Activated CD4-positive, alpha-beta T cell treated with anti-CD3 and anti-CD28 coated beads, Interleukin-2, Interleukin-6, amounts not matched to agents 100 ng/mL and 50 ng/mL, durations not matched to agents 16 hours and 8 hours (primary cell): ENCODE measurements around the gene ESPN.
A peak's percentile ranks its signal among the peaks of the same experiment; 100 is the strongest.
"Not testable (repeated sequence)": the region's sequence is repeated elsewhere in the genome, so short reads cannot be mapped to it uniquely, and the experiment has no call there.

Experiments used
- DNase-seq: peaks from one replicate; pipeline ENCODE4 v3.0.0-alpha.2; 2020

The ESPN gene

DNA sequence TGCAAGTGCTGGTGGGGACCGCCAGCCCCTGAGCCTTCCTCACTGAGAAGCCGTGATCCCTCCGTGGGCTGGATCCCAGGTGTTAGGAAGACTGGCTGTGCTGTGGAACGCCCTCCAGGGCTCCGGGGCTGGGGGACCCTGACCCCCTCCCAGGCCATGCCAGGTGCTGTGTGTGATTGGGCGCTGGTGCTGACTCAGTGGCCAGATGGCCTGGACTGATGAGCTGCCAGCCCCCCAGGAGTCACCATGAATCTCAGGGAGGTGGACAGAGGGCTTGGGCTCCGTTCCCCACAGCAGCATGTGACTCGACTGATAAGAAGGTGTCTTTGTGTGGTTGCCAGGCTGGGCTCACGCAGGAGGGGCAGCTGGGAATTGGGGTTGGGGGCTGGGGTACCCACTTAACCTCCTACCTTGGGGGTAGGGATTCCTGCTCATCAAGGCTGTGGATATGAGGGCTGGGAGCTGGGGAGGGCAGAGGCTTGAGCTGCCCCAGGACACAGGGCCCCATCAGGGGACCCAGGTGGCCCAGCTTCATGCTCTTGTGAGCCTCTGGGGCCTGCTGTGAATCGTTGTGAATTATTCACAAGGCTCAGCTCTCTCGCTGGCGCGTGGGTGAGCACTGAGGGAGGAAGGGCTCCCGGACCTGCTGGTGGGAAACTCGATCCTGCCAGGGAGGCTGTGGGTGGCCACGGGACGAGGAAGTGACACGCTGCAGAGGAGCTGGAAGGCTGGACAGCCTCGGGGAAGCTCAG, 5.3 kb downstream of the ESPN start:
- not testable (repeated sequence) for DNase-seq

DNA sequence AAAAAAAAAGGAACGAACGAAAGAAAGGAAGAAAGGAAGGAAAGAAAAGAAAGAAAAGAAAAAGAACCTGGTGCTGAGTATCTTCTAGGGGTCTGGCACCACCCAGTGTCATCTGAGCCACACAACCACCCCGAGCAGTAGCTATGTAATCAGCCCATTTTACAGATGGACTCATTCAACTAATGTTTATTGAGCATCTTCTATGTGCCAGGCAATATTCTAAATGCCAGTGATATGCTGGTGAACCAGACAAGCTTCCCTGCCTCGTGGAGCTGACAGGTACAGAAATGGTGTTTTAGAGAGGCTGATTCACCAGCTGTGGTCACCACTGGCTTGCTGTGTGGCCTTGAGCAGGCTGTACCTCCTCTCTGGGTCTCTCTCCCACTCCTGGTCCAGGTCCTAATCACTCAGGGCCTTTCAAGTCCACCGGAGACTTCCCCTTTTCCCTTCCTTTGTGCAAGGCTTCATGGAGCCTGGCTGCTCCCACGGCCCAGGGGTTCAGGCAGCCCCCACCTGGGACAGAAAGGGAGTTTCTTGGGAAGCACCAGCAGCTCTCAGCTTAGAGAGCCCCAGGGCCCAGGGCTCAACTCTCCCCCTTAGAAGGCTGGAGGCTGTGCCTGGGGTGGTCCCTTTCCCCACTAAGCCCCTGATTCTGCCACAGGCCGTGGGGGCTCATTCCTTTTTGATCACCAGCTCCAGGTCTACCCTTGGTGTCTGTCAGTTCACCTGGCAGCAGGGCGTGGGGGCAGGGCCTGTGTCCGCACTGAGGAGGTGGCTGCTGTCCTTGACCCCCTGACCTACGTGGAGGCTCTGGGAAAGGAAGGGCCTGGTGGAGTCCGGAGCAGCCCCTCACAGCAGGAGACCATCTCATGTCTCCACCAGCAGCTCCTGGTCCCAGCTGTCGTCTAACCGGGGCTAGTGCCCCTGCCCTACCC, 7.3 kb downstream of the ESPN start:
- DNase-seq, result not testable (repeated sequence)

DNA sequence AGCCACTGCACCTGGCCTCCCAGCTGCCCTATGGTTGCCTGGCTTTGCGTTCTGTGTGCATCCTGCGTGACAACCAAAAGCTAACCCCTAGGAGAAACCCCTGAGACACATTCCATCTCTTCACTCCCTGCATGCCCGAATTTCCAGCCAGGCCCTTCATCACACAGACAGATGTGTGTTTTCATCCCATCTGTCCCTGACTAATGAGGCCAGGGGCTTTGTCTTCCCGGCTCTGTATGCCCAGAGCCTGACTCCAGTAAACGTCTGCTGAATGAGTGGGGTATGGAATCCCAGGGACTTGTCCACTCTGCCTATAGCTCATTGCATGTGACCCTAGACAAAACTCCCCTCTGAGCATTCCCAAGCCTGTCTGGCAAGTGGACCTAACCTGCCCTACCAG, 9.6 kb downstream of the ESPN start:
- DNase-seq, result no peak

DNA sequence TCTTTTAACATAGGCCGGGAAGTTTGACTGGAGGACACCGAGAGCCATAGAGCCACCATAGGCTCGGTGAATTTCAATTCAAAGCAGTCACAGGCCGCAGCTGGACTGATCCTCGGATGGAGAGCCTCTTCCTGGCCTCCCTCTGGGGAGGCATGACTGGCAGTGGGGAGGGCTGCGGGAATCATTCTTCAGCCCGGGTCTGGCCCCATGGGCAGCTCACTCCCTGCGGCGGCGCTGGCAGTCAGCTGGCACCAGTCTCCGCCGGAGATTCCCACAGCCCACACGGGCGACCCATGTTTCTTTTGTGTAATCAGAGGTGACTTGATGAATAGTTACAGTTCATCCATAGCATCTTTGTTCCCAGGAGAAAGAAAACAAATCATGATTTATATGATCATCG, 10.6 kb downstream of the ESPN start:
- DNase-seq, result no peak

DNA sequence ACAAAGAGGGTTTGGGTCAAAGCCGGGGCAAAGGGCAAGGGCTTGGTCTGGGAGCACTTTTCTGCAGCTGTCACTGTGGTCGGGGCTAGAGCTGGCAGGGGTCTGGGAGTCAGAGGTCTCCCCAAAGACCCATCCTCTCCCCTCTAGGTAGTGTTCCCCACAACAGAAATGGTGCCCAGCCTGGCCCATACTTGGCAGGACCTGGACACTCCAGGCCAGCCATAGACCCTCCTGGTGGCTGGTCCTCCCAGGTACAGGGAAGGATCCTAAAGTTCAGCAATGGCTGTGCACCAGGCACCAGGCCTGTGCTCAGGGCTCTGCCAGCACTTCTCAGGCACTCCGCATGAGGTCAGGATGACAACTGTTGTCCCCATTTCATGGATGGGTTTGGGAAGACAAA, 11.0 kb downstream of the ESPN start:
- DNase-seq, result no peak

DNA sequence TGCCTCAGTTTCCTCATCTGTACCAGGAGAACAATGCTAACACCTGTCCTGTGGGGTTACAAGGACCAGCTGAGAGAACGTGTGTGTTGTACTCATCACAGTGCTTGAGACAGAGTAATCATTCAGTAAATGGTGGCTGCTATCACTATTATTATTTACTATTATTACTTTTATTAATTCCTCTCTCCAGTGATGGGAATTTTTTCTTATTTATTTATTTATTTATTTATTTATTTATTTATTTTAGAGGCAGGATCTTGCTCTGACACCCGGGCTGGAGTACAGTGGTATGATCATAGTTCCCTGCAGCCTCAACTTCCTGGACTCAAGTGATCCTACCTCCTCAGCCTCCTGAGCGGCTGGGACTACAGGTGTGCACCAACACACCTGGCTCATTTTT, 11.7 kb downstream of the ESPN start:
- not testable (repeated sequence) for DNase-seq

DNA sequence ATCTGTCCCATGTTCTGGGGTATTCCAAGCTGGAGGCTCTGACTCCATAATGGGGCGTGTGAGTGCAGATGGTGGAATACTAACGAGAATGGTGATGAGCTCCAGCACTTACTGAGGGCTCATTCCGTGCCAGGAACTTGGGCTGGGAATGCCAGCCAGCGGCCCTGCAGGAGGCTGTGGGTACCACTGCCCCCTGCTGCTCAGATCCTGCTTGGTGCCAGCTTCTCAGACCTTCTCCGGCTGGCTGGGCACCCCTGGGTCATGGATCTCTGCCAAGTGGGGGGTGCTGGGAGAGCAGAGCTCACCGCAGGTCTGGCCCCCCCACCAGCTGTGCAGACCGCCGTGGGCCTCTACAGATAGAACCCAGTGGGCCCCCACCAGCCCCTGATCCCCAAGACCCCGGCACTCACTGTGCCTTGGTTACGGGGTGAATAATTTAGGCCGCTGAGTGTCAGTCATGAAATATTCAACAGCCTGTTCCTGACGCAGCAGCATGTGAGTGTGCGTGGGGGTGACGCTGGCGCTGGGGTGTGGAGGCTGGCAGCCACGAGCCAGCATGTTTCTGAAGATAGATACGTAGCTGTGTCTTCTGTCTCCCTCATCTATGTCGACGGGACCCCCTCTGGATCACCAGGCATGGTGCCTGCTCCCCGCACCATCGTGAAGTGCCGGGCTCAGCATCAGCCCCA, 12.6 kb downstream of the ESPN start:
- not testable (repeated sequence) for DNase-seq

DNA sequence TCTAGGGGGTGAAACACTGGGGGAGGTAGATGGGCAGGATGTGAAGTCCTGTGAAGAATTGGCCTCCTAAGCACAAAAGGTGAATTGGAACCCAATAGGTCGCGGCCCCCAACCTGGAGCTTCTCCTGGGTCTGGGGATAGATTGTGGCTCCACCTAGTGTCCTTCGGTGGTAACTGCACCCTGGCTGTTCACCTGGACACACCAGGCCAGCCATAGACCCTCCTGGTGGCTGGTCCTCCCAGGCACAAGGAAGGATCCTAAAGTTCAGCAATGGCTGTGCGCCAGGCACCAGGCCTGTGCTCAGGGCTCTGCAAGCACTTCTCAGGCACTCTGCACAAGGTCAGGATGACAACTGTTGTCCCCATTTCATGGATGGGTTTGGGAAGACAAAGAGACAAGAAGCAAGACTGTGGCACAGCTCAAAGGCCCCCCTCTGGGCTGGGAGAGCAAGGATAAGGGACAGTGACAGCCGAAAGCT, 13.5 kb downstream of the ESPN start:
- peak; percentile 83 for DNase-seq

DNA sequence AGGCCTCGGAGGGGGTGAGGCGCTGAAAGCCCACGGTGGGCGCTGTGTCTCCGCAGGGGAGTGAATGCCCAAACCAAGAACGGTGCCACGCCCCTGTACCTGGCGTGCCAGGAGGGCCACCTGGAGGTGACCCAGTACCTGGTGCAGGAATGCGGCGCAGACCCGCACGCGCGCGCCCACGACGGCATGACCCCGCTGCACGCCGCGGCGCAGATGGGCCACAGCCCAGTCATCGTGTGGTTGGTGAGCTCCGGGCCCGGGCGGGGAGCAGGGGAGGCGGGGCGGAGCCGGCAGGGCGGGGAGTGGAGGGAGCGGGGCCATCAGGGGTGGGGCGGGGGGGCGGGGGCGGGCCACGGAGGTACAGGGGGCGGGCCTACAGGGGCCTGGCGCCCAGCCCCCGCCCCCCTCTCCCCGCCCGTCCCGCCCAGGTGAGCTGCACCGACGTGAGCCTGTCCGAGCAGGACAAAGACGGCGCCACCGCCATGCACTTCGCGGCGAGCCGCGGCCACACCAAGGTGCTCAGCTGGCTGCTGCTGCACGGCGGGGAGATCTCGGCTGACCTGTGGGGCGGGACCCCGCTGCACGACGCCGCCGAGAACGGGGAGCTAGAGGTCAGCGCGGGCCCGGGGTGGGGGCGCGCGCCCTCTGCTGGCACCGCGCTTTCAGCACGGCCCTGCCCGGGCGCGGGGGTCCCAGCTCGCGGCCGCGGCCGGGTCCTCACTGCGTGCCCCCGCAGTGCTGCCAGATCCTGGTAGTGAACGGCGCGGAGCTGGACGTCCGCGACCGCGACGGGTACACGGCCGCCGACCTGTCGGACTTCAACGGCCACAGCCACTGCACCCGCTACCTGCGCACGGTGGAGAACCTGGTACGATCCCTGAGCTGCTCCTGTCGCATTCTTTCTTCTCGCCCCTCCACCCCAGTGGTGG, 15.9 kb downstream of the ESPN start:
- DNase-seq, result peak; percentile 77

DNA sequence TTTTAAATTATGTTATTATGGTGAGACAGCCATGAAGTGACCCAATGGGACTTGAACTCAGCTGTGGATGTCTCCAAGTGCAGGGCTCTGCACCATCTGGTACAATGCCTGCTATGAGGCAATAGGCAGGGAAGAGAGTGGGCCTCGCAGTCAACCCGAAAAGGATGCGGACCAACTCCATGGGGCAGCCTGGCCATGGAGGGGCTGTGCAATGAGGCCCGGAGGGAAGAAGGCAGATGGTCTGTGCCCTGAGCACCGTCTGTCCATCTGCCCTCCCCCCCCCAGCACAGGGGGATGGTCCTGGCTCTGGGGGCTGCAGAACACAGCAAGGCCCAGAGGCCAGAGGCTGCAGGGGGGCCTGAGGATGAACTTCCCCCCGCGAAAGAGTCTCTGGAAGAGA, 17.0 kb downstream of the ESPN start:
- no peak for DNase-seq

DNA sequence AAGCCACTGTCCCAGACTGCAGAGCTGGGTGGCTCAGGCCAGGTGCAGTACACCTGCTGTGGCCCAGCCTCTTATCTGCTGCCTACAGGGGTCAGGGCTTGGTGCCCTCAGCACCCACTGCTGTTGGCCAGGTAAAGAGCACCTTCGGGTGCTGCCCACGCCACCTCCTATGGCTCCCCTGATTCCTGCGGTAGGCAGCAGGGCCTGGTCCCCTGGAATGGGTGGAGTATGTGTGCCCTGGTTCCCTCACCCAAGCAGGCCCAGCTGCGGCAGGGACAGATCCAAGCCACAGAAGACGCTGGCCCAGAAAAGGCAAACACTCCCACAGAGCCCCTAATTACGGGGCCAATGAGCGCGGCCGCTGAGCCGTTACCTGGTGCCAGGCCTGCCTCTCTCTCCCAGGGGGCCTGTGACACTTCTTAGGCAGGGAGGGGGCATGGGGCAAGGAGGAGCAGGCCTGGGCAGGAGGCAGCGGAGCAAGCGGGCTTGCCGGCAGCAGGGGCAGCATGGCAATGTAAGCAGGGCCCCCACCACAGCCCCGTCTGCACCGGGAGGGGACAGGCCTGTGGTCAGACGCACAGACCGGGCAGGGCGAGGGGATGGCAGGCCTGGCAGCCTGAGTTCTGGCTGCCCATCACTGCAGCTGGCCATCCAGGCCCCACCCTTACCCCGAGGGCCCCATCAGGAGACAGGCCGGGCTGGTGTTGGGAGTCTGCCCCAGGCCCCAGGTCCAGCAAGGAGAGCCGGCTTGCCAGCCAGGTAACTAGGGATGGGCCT, 19.0 kb downstream of the ESPN start:
- DNase-seq, result no peak

DNA sequence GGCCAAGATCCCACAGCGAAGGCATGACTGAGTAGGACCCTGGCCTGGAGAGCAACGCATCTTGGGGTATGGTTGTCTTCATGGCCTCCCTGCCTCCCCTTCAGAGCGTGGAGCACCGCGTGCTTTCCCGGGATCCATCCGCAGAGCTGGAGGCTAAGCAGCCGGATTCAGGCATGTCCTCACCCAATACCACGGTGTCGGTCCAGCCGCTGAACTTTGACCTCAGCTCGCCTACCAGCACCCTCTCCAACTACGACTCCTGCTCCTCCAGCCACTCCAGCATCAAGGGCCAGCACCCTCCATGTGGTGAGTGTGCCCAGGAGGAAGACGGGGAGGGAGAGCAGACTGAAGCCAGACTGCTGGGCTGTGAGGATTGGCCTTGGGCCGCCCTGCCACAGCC, 19.8 kb downstream of the ESPN start:
- DNase-seq, result no peak

DNA sequence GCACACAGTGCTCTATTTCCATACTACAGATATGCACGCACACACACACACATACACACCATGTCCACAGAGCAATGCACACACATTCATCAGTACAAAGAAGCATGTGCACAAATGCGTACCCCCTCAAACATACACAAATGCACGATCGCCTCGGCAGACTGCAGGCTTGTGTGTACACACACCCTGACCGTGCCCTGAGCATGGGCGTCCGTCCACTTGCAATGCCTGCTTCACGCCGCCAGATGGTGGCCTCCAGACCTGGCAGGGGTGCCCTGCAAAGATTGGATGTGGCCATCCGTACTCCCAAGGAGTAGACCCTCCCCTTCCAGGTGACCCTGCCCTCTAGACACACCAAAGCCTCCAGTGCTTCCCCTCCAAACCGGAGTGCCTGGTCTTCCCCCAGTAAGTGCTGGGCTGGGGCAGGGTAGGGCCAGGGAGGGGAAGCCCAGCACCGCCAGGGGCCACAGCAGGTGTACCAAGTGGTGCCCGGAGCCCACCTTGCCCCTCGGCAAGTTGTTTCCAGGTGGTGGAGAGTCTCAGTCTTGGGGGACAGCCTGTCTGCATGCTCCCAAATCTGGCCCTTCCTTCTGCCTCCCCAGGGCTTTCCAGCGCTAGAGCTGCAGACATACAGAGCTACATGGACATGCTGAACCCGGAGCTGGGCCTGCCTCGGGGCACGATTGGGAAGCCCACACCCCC, 20.6 kb downstream of the ESPN start:
- peak; percentile 47 for DNase-seq

DNA sequence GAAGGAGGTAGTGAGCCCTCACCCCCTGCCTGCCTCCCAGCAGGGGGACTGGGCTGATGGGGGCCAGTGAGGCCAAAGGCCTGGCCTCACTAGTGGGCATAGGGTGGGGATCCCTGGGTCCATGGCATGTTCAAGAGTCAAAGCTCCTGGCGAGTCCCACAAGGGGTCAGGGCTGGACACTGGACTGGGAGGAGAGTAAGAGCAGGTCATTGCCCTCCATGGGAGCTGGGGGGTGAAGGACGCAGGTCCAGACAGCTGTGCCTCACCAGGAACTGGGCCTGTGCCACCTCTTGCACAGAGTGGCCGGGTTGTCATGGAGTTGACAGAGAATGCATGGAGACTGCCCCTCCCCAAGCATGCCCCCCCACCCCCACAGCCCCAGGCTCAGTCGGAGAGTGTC, 21.4 kb downstream of the ESPN start:
- DNase-seq, result not testable (repeated sequence)

DNA sequence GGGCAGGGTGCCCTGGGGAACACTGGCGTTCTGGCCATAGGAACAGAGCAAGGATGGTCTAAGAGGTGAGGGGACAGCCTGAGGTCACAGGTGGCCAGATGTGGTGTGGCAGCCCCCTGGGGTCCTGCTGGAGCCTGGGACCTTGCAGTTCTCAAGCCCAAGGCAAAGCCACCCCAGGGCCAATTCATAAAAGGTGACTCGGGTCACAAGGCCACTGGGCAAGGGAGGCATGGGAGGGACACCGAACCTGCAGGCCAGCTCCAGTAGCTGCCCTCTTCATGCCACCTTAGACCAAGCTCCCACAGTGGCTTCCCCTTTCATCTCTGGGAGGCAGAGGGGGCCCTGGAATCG, 22.1 kb downstream of the ESPN start:
- DNase-seq, result no peak

DNA sequence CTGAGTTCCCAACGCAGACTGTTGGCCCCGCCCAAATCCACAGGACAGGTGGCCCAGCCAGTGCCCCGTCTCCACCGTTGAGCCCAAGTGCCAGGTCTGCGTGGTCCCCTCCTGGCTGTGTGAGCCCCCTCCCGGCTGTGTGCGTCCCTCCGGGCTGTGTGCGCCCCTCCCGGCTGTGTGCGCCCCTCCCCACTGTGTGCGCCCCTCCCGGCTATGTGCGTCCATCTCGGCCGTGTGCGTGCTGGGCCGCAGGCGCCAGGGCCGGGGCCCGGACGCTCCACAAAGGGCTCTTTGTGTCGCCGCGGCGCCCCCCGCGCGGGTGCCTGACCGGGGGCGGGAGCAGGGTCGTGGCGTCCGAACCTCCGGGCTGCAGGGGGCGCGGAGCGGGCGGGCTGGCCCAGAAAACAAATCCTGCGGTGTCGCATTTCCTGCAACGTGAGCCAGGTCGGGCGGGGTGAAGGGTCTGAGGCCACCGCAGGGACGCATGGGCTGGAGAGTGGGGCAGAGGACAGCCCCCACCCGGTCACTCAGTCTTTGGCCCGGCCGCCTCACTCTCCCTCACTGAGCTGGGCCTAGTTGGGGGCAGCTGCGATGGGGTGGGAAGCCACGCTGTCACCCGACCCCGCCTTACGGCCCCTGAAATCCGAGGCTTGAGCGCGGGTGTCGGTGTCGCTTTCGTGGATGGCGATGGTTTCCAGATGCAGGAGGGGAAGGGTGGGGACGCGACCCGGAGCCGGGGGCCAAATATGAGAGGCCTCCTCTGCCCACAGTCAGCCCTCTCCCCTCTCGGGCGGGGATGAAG, 22.6 kb downstream of the ESPN start:
- DNase-seq, result no peak

DNA sequence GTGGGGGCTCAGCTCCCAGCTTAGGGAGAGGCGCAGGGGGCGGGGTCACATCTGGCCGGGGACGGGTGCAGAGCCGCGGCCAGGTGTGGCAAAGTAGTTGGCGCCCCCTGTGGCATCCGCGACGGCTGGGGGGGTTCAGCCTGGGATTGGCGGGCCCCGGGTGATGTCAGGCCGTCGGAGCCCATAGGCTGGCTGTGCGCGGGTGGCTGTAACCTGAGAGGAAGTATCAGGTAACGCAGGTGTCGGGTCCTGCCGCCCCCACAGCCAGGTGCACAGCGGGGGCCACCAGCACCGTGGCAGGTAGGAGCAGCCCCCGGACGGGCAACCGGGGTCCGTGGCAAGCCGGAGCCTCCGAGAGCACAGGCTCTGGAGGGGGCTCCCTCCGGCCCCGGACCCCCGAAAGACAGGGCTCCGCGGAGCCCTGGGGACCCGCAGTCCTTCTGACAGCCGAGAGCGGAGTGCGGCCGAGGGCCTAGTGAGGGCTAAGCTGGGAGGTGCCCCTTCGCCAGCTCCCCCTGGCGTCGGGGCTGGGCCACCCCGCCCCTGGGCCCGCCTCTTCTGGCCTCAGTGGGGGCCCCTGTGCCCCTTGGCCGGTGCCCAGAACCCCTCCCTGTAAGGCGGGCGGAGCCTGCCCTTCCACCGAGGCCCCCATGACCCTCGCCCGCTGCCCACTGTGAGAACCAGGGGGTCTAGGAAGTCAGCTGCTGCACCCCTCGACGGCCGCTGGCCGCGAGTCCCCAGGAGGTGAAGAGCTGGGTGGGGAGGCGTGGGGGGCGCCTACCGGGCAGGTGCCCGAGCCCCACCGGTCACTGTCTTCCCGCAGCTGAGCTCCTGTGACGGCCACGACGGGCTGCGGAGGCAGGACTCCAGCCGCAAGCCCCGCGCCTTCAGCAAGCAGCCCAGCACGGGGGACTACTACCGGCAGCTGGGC, 23.5 kb downstream of the ESPN start:
- DNase-seq, result no peak

DNA sequence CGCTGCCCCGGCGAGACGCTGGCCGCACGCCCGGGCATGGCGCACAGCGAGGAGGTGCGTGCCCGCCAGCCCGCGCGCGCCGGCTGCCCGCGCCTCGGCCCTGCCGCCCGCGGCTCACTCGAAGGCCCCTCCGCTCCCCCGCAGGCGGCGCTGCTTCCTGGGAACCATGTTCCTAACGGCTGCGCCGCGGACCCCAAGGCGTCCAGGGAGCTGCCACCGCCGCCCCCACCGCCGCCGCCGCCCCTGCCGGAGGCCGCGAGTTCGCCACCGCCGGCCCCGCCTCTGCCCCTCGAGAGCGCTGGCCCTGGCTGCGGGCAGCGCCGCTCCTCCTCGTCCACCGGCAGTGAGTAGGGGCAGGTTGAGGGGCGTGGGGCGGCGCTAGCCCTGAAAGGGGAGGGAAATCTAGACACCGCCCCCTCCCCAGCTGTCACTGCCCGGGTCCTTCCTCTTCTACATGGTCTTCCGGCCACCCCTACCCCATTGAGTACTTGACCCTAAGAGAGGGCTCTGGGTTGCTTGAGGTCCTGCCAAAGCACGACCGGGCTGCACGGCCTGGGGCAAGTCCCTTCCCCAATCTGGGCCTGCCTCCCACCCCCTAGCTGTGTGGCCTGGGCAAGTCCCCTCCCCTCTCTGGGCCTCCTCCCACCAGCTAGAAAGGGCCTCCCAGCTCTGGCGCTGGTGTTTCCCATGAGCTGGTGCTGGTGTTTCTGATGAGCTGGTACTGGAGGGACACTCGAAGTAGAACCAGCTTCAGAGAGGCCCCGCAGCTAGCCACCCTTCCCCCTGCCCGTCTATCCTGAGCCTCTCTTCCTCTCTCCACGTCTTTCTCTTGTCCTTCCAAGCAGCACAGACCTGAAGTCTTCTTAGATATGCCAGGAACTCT, 24.4 kb downstream of the ESPN start:
- no peak for DNase-seq
